K562 (cell line): ENCODE measurements around the gene NKG7. TPM values are rescaled to one million over a fixed set of nuclear protein-coding genes. Genes with fewer than 3 reads are reported as not detected.
A peak's percentile ranks its signal among the peaks of the same experiment; 100 is the strongest.

Source experiments
- CBX3 ChIP-seq, 2 experiments: IDR thresholded peaks; 1 replicate in 1 of 2; 2 replicates in 1 of 2; pipeline ENCODE4 v1.6.1; 2012; ENCODE audit warnings: inconsistent platforms in 2 of 2, low read length in 2 of 2, borderline replicate concordance in 1 of 2, control low read depth in 1 of 2
- HDAC6 ChIP-seq: IDR thresholded peaks from 2 replicates; pipeline ENCODE4 v1.6.1; 2012; ENCODE audit warnings: low read depth, mild to moderate bottlenecking, control low read depth, inconsistent platforms, low read length, moderate library complexity
- MTA3 ChIP-seq: fragments of 450-650 bp; formaldehyde crosslinking; IDR thresholded peaks from 2 replicates; pipeline ENCODE4 v1.6.1; 2017; ENCODE audit warnings: mild to moderate bottlenecking, borderline replicate concordance
- PCBP2 ChIP-seq: fragments of 200-400 bp; formaldehyde crosslinking; IDR thresholded peaks from 2 replicates; pipeline ENCODE4 v1.6.1; 2018; ENCODE audit warnings: low read length, low read depth, mild to moderate bottlenecking, moderate library complexity; ENCODE audit not compliant: poor library complexity, severe bottlenecking
- RCOR1 ChIP-seq, 2 experiments: IDR thresholded peaks; 2 replicates each; pipeline ENCODE4 v1.6.1; 2012; ENCODE audit warnings: low read depth in 2 of 2, low read length in 2 of 2, borderline replicate concordance in 1 of 2, improper control_type of control experiment in 1 of 2
- SAFB ChIP-seq: fragments of 200-400 bp; formaldehyde crosslinking; IDR thresholded peaks from 2 replicates; pipeline ENCODE4 v1.6.1; 2017; ENCODE audit warnings: low read depth, low read length, borderline replicate concordance
- ZNF431 ChIP-seq: sonication (generic); formaldehyde crosslinking; IDR thresholded peaks from 2 replicates; pipeline ENCODE4 v1.8.0; 2022; ENCODE audit warnings: mild to moderate bottlenecking, missing genetic modification reagents
- ZNF639 ChIP-seq, 2 experiments: fragments of 200-800 bp in 1 of 2; sonication (Bioruptor generic) in 1 of 2; sonication (generic) in 1 of 2; formaldehyde crosslinking in 1 of 2; IDR thresholded peaks in 1 of 2; conservative IDR thresholded peaks in 1 of 2; 2 replicates each; pipeline versions ENCODE4 v1.5.0 to v1.6.1; 2016 to 2020; ENCODE audit warnings: missing compliant biosample characterization in 1 of 2, missing genetic modification characterization in 1 of 2, missing genetic modification reagents in 1 of 2
- ZNF780A ChIP-seq: fragments of 250-450 bp; sonication (Bioruptor Pico); IDR thresholded peaks from 2 replicates; pipeline ENCODE4 v1.5.0; 2021; ENCODE audit warnings: mild to moderate bottlenecking
- polyA plus RNA-seq, 8 experiments: library from polyadenylated mRNA; depleted of rRNA in 4 of 8; stranded (reverse) in 5 of 8; unstranded in 3 of 8; fragments of >200 nt; fragmentation: Nextera tagmentation in 2 of 8; fragmentation: Illumina TruSeq in 1 of 8; extraction: Ambion mirVana in 2 of 8; extraction: Trizol in 1 of 8; gene quantifications; 2 replicates each; pipeline versions ENCODE4 v1.2.1 to v1.2.3, GENCODE V29; 2011 to 2014; ENCODE audit warnings: inconsistent platforms in 1 of 8, missing spikeins in 1 of 8
- total RNA-seq, 7 experiments: library from RNA; depleted of rRNA in 6 of 7; stranded (reverse); fragments of >200 nt in 6 of 7; fragmentation: Illumina TruSeq in 2 of 7; extraction: Trizol in 2 of 7; gene quantifications; 2 replicates each; pipeline versions ENCODE4 v1.2.1 to v1.2.3, GENCODE V29; 2011 to 2021; ENCODE audit warnings: low replicate concordance in 1 of 7
- TF ChIP-seq, protein P1 (sequence below), 2 experiments: fragments of 450-650 bp in 1 of 2; sonication (generic) in 1 of 2; formaldehyde crosslinking in 1 of 2; IDR thresholded peaks; 2 replicates each; pipeline versions ENCODE4 v1.7.1 to v1.9.0; 2016 to 2022; ENCODE audit warnings: inconsistent platforms in 1 of 2, mild to moderate bottlenecking in 1 of 2, missing genetic modification reagents in 1 of 2
- TF ChIP-seq, protein P2 (sequence below): IDR thresholded peaks from 3 replicates; pipeline ENCODE4 v1.6.1; 2011; ENCODE audit warnings: borderline replicate concordance, mild to moderate bottlenecking, moderate library complexity; ENCODE audit not compliant: insufficient read length; ENCODE audit errors: extremely low read depth

Gene NKG7
- total and polyA plus RNA-seq, 9 of the 15 experiments (the other 6 are each of a cell fraction or from before 2014, with no cell fraction given), result 0.30 to 0.70 (median 0.51) TPM; not detected in 2

GRCh38 chr19:51367565-51368365 is 4.7 kb downstream of the NKG7 start (continued):
- TF ChIP-seq, protein P1, sequence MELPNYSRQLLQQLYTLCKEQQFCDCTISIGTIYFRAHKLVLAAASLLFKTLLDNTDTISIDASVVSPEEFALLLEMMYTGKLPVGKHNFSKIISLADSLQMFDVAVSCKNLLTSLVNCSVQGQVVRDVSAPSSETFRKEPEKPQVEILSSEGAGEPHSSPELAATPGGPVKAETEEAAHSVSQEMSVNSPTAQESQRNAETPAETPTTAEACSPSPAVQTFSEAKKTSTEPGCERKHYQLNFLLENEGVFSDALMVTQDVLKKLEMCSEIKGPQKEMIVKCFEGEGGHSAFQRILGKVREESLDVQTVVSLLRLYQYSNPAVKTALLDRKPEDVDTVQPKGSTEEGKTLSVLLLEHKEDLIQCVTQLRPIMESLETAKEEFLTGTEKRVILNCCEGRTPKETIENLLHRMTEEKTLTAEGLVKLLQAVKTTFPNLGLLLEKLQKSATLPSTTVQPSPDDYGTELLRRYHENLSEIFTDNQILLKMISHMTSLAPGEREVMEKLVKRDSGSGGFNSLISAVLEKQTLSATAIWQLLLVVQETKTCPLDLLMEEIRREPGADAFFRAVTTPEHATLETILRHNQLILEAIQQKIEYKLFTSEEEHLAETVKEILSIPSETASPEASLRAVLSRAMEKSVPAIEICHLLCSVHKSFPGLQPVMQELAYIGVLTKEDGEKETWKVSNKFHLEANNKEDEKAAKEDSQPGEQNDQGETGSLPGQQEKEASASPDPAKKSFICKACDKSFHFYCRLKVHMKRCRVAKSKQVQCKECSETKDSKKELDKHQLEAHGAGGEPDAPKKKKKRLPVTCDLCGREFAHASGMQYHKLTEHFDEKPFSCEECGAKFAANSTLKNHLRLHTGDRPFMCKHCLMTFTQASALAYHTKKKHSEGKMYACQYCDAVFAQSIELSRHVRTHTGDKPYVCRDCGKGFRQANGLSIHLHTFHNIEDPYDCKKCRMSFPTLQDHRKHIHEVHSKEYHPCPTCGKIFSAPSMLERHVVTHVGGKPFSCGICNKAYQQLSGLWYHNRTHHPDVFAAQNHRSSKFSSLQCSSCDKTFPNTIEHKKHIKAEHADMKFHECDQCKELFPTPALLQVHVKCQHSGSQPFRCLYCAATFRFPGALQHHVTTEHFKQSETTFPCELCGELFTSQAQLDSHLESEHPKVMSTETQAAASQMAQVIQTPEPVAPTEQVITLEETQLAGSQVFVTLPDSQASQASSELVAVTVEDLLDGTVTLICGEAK (IDR thresholded peaks at IDR 0.05), result peak; percentile 74; the same call in 1 of the 2 replicates
- TF ChIP-seq, protein P1 (CRISPR knock-in tag; IDR thresholded peaks at IDR 0.05), result no peak
- TF ChIP-seq ZNF639 (CRISPR knock-in tag; conservative IDR thresholded peaks at IDR 0.05 in 1 of 2, IDR thresholded peaks at IDR 0.05 in 1 of 2), result peak in 1 of 2 experiments; percentile 73; a peak in 2 of 4 replicates
- TF ChIP-seq PCBP2, result no peak
- 0 out of 2 replicates have a peak, but pooled peaks have one; percentile 38 for TF ChIP-seq SAFB
- TF ChIP-seq HDAC6, result no peak
- peak in 1 of 2 experiments; percentile 8; a peak in 1 of 4 replicates for TF ChIP-seq RCOR1 (IDR thresholded peaks at IDR 0.05; ENCODE audit: borderline replicate concordance in 1 of 2, low read depth in 2 of 2, low read length in 2 of 2)
- TF ChIP-seq ZNF780A (CRISPR knock-in tag), result no peak
- TF ChIP-seq MTA3, result peak; percentile 71
- TF ChIP-seq, protein P2, sequence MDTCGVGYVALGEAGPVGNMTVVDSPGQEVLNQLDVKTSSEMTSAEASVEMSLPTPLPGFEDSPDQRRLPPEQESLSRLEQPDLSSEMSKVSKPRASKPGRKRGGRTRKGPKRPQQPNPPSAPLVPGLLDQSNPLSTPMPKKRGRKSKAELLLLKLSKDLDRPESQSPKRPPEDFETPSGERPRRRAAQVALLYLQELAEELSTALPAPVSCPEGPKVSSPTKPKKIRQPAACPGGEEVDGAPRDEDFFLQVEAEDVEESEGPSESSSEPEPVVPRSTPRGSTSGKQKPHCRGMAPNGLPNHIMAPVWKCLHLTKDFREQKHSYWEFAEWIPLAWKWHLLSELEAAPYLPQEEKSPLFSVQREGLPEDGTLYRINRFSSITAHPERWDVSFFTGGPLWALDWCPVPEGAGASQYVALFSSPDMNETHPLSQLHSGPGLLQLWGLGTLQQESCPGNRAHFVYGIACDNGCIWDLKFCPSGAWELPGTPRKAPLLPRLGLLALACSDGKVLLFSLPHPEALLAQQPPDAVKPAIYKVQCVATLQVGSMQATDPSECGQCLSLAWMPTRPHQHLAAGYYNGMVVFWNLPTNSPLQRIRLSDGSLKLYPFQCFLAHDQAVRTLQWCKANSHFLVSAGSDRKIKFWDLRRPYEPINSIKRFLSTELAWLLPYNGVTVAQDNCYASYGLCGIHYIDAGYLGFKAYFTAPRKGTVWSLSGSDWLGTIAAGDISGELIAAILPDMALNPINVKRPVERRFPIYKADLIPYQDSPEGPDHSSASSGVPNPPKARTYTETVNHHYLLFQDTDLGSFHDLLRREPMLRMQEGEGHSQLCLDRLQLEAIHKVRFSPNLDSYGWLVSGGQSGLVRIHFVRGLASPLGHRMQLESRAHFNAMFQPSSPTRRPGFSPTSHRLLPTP, result no peak
- no peak for TF ChIP-seq ZNF431 (CRISPR knock-in tag)
- peak in 1 of 2 experiments; percentile 42; a peak in 1 of 3 replicates for TF ChIP-seq CBX3 (IDR thresholded peaks at IDR 0.05; ENCODE audit: borderline replicate concordance in 1 of 2, low read length in 2 of 2)
